Left cardiac atrium (tissue), 4 donors: ENCODE measurements around the gene ACAD10. TPM values are rescaled to one million over a fixed set of nuclear protein-coding genes. Genes with fewer than 3 reads are reported as not detected.
A peak's percentile ranks its signal among the peaks of the same experiment; 100 is the strongest.

Source experiments
- ATAC-seq, 2 donors: fragments of 200-7000 bp; cut with Tn5 transposase; one replicate each; pipeline ENCODE4 v1.9.1; 2020; ENCODE audit warnings: mild to moderate bottlenecking in 2 of 2, moderate library complexity in 2 of 2
- DNase-seq: peaks from one replicate; pipeline ENCODE4 v3.0.0-alpha.2; 2020
- intact Hi-C, 2 donors: fragments of 100-400 bp; cut with DNase I; formaldehyde crosslinking; loops; one replicate each; pipeline versions ENCODE4 v1.14.1 to v1.15.1; 2022 to 2023
- total RNA-seq, 2 donors: library from RNA; stranded (reverse); fragmentation: NEBNext Ultra II Directional; extraction: Animal tissue kit (Norgen Biotek cat#: 25700); gene quantifications; one replicate each; pipeline ENCODE4 v1.2.1, GENCODE V29; 2021
- donor health status: DM: no; HTN: yes; CAD: no.
- donor health status: DM: no; HTN: yes; CAD: no; lungs with severe emphysema.
- donor health status: DM: yes; HTN: yes; CAD: no.
- donor health status: Dilated cardiomyopathy.

ACAD10 gene
- total RNA-seq, 2 donors from 2014 or later, result 17.7 to 23.7 TPM

DNA sequence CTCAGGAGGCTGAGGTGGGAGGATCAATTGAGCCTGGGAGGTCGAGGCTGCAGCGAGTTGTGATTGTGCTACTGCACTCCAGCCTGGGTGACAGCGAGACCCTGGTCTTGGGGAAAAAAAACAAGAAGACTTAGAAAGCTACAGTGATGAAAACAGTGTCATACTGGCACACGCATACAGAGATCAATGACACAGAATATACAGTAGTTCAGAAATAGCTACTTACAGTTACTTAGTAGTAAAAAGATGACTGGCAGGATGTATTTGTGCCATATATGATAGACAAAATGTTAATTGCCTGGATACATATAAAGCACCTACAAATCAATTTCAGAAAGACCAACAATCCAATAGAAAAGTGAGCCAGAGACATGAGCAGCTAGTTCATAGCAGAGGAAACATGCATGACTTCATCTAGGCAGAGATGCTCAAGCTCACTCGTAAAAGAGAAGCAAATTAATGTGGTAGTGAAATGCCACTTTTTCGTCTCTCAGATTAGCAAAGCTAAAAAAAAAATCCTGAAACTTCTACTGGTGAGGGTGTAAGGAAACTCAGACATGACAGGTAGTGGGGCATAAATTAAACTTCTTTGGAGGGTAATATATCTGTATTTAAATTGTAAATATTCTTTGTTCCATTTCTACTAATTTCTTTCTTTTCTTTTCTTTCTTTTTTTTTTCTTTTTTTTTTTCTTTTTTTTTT, 78.4 kb downstream of the ACAD10 start:
- no peak for ATAC-seq
- DNase-seq, result no peak
- intact Hi-C loops, result no loop called here

DNA sequence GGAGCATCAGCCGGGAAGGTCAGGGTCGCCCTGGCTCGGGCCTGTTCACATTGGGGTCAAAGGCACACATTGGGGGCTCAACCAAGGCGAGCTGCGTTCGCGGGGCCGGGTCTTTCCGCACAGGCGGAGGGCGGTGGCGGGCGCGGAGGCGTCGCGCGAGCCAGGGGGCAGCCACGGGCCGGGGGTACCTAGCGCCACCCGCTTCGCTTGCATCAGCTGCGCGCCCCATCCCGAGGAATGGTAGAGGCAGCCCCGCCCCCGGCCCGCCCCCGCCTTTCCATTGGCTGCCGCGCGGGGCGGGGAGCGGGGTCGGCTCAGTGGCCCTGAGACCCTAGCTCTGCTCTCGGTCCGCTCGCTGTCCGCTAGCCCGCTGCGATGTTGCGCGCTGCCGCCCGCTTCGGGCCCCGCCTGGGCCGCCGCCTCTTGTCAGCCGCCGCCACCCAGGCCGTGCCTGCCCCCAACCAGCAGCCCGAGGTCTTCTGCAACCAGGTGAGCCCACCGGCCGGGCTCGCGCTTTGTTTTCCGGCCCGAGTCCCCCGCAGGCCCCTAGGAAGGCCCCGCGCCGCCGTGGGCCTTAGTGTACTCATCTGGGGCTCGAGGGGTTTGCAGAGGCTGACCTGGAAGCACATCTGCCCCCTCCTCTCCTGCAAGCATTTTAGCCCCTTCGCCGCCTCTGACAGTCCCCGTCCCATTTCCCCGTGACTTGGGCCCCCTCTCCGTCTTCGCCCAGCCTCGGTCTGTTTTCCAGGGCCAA, 80.9 kb downstream of the ACAD10 start, which contains the start of gene ALDH2:
Gene ALDH2, plus strand, starts transcription at position 326 of the 754 bp plus-strand sequence. Its CDS starts 50 bp downstream, at position 376.
- peak; percentile 84 for DNase-seq
- ATAC-seq, result peak; percentile 98
- intact Hi-C loops, result no loop called here

DNA sequence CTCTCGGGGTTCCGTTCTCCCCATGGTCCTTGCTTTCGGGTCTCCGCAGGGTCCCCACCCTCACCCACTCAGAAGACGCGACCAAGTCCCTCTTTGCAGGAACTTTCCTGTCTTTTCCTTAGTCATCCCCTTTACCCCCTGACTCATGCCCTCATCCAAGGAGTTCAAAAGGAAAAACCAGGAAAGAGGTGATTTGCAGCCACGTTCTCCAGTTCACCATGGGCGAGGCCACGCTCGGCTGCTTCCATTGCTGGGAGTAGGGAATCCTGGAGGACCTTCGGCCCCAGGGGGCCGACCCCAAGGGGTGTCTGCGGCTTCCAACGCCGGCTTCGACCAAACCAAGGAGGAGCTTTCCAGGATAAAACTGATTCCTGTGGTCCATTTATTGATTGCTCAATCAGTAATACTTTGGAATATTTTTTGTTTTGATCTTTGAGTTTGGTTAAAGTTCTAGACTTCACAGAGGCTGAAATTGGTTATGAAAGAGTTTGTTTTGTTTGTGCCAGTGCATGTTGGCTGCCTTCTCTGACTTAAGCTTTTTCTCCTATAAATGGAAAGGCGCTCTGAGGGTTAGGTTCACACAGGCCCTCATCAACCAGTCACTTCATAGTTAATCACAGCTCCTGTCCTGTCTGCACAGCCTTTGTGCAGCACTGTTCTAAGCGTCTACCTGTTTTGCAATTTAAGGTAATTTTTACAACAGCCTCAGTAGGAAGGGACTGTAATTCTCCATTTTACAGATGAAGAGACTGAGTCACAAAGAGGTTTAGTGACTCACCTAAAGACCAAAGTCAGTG, 81.7 kb downstream of the ACAD10 start:
- ATAC-seq (peak; percentile 25 to 44), DNase-seq (peak; percentile 45)
- intact Hi-C loops, result no loop called here

- ATAC-seq (no peak), DNase-seq (no peak)
- intact Hi-C loops, result no loop called here
These were observed 82.5 kb downstream of the ACAD10 start for GRCh38 chr12:111768159-111768895.

GRCh38 chr12:111769599-111769998, 83.7 kb downstream of the ACAD10 start:
- DNase-seq (no peak), ATAC-seq (no peak)
- intact Hi-C loops, result no loop called here

DNA sequence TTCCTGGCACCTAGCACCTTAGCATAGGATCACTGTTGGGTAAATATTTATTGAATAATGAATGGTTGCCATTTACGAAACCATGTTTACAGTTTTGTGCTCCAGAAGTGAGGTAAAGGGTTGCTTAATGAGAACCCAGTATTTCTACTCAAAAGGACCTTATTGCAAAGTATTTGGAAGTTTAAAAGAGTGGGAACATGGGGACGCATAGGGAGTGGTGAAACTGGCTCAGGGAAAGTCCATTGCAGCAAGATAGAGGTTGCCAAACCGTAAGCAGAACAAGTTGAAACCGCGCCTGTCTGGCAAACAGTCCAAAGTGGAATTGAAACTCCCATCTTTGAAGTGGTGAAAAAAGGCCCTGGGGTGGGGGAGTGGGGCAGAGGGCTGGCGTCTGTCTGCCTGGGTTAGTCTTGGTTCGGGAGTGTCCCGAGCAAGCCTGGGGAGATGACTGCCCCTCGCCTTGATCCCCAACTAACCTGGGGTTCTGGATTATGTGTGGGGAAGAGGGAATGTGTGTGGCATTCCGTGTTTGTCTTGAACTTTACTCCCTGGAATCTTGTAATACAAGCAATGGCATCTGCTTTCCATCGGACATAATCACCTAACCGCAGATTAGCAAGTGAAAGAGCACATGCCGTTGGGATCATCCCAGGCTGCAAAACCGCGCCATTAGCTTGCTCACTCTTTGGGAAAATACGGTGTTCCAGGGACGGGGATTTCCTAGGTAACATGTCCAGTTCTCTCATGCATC, 88.1 kb downstream of the ACAD10 start:
- intact Hi-C loops, result no loop called here

GRCh38 chr12:111775205-111776193, 89.6 kb downstream of the ACAD10 start:
- intact Hi-C loops, result no loop called here
- DNase-seq (peak; percentile 87), ATAC-seq (peak; percentile 82 to 86)

More for the DNA sequence above, 88.1 kb downstream of the ACAD10 start:
- peak; percentile 59 to 68 for ATAC-seq
- peak; percentile 82 for DNase-seq

DNA sequence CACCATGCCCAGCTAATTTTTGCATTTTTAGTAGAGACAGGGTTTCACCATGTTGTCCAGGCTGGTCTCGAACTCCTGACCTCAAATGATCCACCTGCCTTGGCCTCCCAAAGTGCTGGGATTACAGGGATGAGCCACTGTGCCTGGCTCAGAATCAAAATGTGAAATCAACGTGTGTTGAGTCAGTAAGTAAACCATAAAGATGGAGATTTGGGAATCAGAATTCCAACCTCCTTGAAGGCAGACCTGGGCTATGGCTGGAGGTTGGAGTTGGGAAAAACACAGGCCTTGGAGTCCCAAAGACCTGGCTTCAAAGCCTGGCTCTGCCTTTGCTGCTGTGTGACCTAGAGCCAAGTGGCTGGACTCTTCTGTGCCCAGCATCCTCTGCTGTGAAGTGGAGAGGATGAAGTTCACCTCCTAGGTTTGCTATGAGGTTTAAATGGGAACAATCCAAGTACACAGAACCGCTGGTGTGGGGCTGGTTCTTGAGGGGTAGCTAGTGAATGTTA, 91.0 kb downstream of the ACAD10 start:
- intact Hi-C loops, result no loop called here
- no peak for DNase-seq
- ATAC-seq, result no peak

GRCh38 chr12:111777345-111778045, 91.6 kb downstream of the ACAD10 start:
- ATAC-seq (peak in 1 of 2 donors; percentile 41), DNase-seq (no peak)
- intact Hi-C loops, result no loop called here

- no peak for ATAC-seq
- DNase-seq, result no peak
- intact Hi-C loops, result no loop called here
These were observed 94.3 kb downstream of the ACAD10 start for GRCh38 chr12:111780166-111780565.

- ATAC-seq, result no peak
These were observed 94.8 kb downstream of the ACAD10 start for GRCh38 chr12:111780615-111781014.

DNA sequence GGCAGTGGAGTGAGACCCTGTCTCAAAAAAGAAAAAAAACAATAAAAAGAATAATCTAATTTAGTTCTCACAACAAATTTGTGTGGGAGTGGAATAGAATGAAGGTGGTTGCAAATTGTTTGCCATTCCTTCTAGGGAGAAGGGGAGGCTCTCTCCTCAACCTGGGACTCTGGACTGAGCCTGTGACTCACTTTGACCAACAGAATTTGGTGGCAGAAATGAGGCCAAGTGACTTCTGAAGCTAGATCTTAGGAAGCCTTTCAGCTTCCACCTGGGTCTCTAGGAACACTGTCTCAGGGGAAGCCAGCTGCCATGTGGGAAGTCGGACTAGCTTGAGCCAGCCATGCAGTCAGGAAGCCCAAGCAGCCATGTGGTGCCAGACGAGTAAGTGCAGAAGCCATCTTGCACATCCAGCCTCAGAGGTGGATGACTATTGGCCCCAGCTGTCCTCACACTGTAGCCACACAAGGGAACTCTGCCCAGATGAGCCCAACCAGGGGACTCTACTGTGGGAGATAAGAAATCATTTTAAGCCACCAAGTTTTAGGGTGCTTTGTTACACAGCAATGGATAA, 95.3 kb downstream of the ACAD10 start:
- ATAC-seq (no peak), DNase-seq (no peak)
- intact Hi-C loops, result no loop called here

More at GRCh38 chr12:111780615-111781014, 94.8 kb downstream of the ACAD10 start:
- no peak for DNase-seq
- intact Hi-C loops, result no loop called here

DNA sequence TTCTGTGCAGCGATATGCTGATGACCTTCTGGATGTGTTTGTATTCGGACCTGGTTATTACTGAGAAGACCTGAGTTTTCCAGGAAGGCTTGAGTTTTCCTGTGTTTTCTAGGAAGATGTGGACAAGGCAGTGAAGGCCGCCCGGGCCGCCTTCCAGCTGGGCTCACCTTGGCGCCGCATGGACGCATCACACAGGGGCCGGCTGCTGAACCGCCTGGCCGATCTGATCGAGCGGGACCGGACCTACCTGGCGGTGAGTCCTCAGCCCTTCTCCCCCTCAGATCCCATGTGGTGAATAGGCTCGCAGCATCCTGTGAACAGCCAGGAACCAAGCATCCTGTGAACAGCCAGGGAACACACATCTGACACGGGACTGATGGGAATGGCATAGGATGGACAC, 97.2 kb downstream of the ACAD10 start:
- DNase-seq (no peak), ATAC-seq (no peak)
- intact Hi-C loops, result no loop called here

DNA sequence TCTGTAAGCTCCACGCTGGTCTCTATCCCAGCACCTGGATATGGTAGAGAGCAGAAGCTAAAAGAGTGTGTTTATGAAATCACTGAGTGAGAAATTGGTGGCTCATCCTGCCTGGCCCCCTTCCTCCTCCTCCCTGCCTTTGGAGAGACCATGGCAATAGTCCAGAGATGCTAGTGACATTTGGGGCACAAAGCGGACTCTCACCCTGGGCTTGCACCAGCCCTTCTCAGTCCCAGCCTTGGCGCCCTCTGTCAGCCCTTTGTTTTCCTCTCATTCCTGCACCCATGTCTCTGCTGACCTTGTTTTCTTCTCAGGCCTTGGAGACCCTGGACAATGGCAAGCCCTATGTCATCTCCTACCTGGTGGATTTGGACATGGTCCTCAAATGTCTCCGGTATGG, 99.1 kb downstream of the ACAD10 start:
- intact Hi-C loops, result loop anchor here in 1 of 2 donors (5.0 kb wide), 1 partner anchor 33 kb away; no protein-coding TSS in a partner anchor
- DNase-seq (no peak), ATAC-seq (no peak)

DNA sequence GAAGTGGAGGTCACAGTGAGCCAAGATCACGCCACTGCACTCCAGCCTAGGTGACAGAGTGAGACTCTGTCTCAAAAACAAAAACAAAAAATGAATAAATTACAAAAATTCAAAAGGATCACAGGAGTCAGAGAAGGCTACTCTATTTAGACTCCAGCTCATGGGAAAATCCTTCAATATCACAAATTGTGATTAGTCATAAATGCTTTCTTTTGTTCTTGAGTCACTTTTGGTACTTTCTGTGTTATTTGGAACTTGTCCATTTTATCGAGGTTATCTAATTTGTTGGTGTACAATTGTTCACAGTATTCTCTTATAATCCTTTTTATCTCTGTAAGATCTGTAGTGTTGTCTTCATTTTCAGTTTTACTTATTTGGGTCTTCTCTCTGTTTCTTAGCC, 99.8 kb downstream of the ACAD10 start:
- intact Hi-C loops, result loop anchor here in 1 of 2 donors (5.0 kb wide), 1 partner anchor 33 kb away; no protein-coding TSS in a partner anchor
- ATAC-seq (no peak), DNase-seq (no peak)

GRCh38 chr12:111788178-111788654, 102.4 kb downstream of the ACAD10 start:
- intact Hi-C loops, result loop anchor here in 1 of 2 donors (5.0 kb wide), 1 partner anchor 36 kb away; no protein-coding TSS in a partner anchor
- peak; percentile 50 to 63 for ATAC-seq
- peak; percentile 46 for DNase-seq
